ENCODE measurements around the gene TMEM95.

The TMEM95 gene

GRCh38 chr17:7404737-7405349 lies 49.9 kb downstream of the TMEM95 start:
- DNase-seq (ENCODE audit: low read depth): no peak

GRCh38 chr17:7405350-7406234 lies 50.6 kb downstream of the TMEM95 start:
- no peak for DNase-seq (ENCODE audit: low read depth)

- DNase-seq (ENCODE audit: low read depth): no peak
Observed at GRCh38 chr17:7406235-7406825, 51.4 kb downstream of the TMEM95 start.
